CD4-positive, alpha-beta T cell treated with Interleukin-6 for 4 hours (primary cell): ENCODE data around the gene KCNG1.
"Not testable (repeated sequence)": the region's sequence is repeated elsewhere in the genome, so short reads cannot be mapped to it uniquely, and the experiment has no call there.

ENCODE experiments used
- DNase-seq: peaks from one replicate; pipeline ENCODE4 v3.0.0-alpha.2; 2020; ENCODE audit warnings: mixed read lengths

The KCNG1 gene

GRCh38 chr20:50980851-50981713 is 41.8 kb downstream of the KCNG1 start:
- DNase-seq, result peak; percentile 76

DNA sequence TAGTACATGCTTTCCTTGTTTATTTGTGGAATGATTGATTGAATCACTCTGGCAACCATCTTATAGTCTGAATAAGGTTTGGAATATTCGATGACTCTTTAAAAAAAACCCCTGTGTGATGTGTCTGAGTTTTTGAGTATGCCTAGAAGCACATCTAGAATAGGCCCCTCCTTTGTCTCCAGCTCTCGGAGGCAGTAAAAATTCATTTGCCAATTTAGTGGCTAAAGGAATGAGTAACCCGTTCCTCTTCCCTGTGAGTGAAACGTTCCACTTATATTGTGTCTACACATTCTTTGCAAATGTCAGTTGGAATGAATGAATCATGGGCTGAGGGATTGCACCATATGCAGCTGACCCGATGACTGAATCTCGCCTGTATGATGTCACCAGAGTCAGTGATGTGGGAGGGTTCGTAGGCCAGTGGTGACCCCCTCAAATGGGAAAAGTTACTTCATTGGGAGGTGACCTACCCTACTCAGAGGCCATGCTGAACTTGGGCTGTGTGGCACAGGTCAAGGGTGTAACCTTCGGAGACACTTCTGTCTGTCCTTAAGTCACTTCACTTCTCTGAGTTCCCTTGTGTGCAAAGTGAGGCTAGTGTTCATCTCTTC is 42.7 kb downstream of the KCNG1 start:
- DNase-seq, result no peak

DNA sequence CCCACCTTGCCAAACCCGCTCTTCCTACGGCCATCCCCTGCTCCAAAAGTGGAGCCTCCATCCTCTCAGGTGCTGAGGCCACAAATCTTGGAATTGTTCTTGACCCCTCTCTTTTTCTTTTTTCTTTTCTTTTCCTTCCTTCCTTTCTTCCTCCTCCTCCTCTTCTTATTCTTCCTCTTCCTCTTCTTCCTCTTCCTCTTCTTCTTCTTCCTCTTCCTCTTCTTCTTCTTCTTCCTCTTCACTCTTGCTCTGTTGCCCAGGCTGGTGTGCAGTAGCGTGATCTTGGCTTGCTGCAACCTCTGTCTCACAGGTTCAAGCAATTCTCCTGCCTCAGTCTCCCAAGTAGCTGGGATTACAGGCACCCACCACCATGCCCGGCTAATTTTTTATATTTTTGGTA is 44.4 kb downstream of the KCNG1 start:
- DNase-seq, result not testable (repeated sequence)

GRCh38 chr20:50977066-50978021 is 45.6 kb downstream of the KCNG1 start:
- no peak for DNase-seq

- DNase-seq, result no peak
These were observed 47.1 kb downstream of the KCNG1 start for GRCh38 chr20:50975701-50976330.

DNA sequence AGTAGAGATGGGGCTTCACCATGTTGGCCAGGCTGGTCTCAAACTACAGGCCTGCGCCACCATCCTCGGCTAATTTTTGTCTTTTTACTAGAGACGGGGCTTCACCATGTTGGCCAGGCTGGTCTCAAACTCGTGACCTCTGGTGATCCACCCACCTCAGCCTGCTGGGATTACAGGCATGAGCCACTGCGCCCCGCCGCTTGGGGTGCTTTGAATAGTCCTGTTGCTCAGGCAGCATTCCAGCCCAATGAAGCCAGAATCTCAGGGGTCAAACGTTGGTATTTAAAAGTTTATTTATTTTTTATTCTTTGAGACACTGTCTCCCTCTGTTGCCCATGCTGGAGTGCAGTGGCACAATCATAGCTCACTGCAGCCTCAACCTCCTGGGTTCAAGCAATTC is 53.0 kb downstream of the KCNG1 start:
- no peak for DNase-seq

DNA sequence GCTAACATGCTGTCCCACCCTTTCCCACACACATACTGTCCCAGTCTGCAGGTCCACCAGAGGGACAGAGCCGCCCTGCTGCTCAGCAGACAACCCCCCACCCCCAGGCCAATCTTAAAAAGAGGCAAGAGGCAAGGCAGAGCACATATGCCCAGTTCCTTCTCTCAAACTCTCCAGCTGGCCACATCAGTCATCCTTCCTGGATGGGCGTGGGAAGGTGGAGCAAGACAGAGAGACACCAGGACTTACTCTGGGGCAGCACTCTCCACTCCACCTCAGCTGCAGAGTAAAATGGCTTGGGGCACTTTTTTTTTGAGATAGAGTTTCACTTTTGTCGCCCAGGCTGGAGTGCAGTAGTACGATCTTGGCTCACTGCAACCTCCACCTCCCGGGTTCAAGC is 53.5 kb downstream of the KCNG1 start:
- DNase-seq, result no peak

DNA sequence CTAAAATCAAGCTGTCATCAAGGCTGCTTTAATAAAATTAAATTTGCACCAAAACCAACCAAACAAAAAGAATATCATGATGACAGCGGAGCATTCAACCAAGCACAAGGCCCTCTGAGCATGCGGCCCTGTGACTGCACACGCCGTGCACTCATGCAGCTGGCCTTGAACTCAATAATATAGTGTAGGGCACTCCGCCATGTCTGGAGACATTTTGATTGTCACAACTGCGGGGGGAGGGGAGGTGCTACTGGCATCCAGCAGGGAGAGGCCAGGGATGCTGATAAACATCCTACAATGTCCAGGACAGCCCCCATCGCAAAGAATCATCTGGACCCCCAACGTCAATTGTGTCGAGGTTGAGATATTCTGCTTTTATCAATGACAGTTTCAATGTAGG is 54.6 kb downstream of the KCNG1 start:
- no peak for DNase-seq

GRCh38 chr20:50967586-50967985 is 55.3 kb downstream of the KCNG1 start:
- DNase-seq, result no peak

DNA sequence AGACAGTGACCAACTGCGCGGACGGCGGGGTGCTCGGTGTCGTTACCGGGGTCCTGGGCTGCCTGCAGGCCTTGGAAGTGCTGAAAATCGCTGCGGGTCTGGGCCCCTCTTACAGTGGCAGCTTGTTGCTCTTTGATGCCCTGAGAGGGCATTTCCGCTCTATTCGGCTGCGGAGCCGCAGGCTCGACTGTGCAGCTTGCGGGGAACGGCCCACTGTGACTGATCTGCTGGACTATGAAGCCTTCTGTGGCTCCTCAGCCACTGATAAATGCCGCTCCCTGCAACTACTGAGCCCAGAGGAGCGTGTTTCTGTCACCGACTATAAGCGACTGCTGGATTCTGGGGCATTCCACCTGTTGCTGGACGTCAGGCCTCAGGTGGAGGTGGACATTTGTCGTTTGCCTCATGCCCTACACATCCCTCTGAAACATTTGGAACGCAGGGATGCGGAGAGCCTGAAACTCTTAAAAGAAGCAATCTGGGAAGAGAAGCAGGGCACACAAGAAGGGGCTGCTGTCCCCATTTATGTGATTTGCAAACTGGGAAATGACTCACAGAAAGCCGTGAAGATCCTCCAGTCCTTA is 63.3 kb downstream of the KCNG1 start:
- no peak for DNase-seq

DNA sequence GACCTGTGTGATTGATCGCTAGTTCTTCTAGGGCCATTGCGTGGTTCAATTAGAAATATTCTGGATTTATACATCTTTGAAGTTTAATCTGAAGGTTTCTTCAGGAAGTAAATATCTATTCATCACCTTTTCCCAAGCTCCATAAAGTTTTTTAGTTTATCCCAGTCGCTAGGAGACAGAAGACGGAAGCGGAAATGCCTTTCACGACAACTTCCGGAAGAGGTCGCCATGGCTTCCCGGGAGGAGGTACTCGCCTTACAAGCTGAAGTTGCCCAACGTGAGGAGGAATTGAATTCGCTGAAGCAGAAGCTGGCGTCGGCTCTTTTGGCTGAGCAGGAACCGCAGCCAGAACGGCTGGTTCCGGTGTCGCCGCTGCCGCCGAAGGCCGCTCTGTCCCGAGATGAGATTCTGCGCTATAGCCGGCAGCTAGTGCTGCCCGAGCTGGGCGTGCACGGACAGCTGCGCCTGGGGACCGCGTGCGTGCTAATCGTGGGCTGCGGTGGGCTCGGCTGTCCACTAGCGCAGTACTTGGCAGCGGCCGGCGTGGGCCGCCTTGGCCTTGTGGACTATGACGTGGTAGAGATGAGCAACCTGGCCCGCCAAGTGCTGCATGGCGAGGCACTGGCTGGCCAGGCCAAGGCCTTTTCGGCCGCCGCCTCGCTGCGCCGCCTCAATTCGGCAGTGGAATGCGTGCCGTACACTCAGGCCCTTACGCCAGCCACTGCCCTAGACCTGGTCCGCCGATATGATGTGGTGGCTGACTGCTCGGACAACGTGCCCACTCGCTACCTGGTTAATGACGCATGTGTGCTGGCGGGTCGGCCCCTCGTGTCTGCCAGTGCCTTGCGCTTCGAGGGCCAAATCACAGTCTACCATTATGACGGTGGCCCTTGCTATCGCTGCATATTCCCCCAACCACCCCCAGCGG is 64.0 kb downstream of the KCNG1 start, which contains the start of gene MOCS3:
Gene MOCS3, plus strand, starts transcription at position 204 of the 928 bp plus-strand sequence. Its CDS starts 25 bp downstream, at position 229.
- DNase-seq, result peak; percentile 85

DNA sequence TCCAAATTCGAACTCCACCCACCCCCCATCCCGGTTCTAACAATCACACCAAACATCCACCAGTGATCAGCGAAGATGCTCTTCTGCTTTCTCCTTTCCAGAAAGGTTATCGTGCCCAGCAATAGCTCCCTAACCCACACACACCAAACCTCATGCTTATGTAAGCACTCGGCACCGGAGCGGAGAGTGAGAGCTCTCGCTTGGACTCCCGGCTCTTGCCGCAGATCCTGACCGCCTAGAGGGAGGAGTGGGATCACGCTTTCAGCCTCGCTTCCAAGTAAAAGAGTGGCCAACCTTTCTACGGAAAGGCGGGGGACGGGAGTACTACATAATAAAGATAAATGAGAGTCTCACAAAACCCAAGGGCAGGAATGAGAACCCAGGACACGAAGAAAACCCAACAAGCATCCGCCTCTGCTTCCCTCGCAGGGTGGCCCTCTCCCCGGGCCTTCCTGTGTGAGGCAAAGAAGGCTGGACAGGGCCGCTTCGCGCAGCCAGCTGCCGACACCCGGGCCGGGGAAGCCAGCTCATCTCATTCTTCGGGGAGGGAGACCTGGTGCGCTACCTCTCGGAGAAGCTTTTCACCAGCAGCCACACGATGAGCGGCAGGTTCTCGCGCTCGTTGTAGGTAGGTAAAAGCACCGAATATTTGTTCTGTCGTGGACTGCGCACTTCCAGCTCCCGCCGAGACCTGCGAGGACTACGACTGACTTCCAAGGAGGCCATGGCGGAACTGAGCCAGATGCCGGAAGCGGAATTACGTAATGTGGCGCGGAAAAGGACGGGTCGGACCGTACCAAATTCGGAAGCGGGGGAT is 64.9 kb downstream of the KCNG1 start, which contains the start of gene DPM1:
Gene DPM1, minus strand, starts transcription at position 735 of the 817 bp plus-strand sequence. Its CDS starts 9 bp downstream, at position 726.
- peak; percentile 88 for DNase-seq

- no peak for DNase-seq
These were observed 65.6 kb downstream of the KCNG1 start for GRCh38 chr20:50957276-50957675.

- DNase-seq, result no peak
These were observed 69.1 kb downstream of the KCNG1 start for GRCh38 chr20:50953821-50954220.
